IMR-90 (cell line): ENCODE data around the gene CCDC148. TPM values are rescaled to one million over a fixed set of nuclear protein-coding genes. Genes with fewer than 3 reads are reported as not detected.

Experiments used
- ATAC-seq: fragments of 200-7000 bp; cut with Tn5 transposase; 2 replicates; pipeline ENCODE4 v1.9.1; 2020; ENCODE audit warnings: low read depth, mild to moderate bottlenecking, moderate library complexity
- BruUV-seq: library from RNA; stranded (reverse); fragments of 400-500 nt; replicated peaks from 2 replicates; lab custom pipeline; 2021; lab: Mats Ljungman, UMichigan
- CTCF ChIA-PET: fragments of 300-600 bp; formaldehyde crosslinking; extraction: SDS; loops from one replicate; lab custom pipeline; 2021; ENCODE audit warnings: antibody characterized with exemption; lab: Yijun Ruan, JAX
- POLR2A ChIA-PET: fragments of 300-600 bp; sonication (Branson Sonifier 250); formaldehyde crosslinking; loops from one replicate; lab custom pipeline; 2022; ENCODE audit warnings: antibody characterized with exemption; ENCODE audit not compliant: unreplicated experiment; lab: Charles Lee
- DNase-seq: peaks from one replicate; pipeline ENCODE4 v3.0.0; 2013
- H2AFZ ChIP-seq: replicated peaks from 2 replicates; pipeline ENCODE3; 2013; ENCODE audit warnings: low read length, mild to moderate bottlenecking; ENCODE audit not compliant: poor library complexity
- H2AK5ac ChIP-seq: 2 replicates; pipeline ENCODE4 v1.6.1; 2013; ENCODE audit warnings: low read depth, low read length, inconsistent platforms
- H2AK9ac ChIP-seq: replicated peaks from 2 replicates; pipeline ENCODE3; 2013; ENCODE audit warnings: mild to moderate bottlenecking, low read depth, low read length, moderate library complexity; ENCODE audit not compliant: poor library complexity
- H2BK120ac ChIP-seq: 2 replicates; pipeline ENCODE4 v1.6.1; 2013; ENCODE audit warnings: low read depth, low read length, inconsistent platforms
- H2BK15ac ChIP-seq: 3 replicates; pipeline ENCODE4 v1.6.1; 2013; ENCODE audit warnings: low read depth, low read length, inconsistent platforms
- H2BK20ac ChIP-seq: 2 replicates; pipeline ENCODE4 v1.6.1; 2013; ENCODE audit warnings: low read depth, mild to moderate bottlenecking, inconsistent platforms, low read length, moderate library complexity
- H2BK5ac ChIP-seq: 2 replicates; pipeline ENCODE4 v1.6.1; 2013; ENCODE audit warnings: mild to moderate bottlenecking, low read depth, low read length, inconsistent platforms; ENCODE audit not compliant: poor library complexity, severe bottlenecking
- H3K14ac ChIP-seq: replicated peaks from 2 replicates; pipeline ENCODE4 v1.6.1; 2013; ENCODE audit warnings: low read depth, low read length, inconsistent platforms
- H3K18ac ChIP-seq: 2 replicates; pipeline ENCODE4 v1.6.1; 2013; ENCODE audit warnings: low read depth, low read length, control low read depth
- H3K23ac ChIP-seq: 2 replicates; pipeline ENCODE4 v1.6.1; 2013; ENCODE audit warnings: low read depth, low read length, inconsistent platforms
- H3K27ac ChIP-seq: 2 replicates; pipeline ENCODE4 v1.5.1; 2013; ENCODE audit warnings: mild to moderate bottlenecking, control low read depth, low read length; ENCODE audit not compliant: insufficient read depth
- H3K27me3 ChIP-seq: 2 replicates; pipeline ENCODE4 v1.6.1; 2013; ENCODE audit warnings: low read length; ENCODE audit not compliant: control insufficient read depth, insufficient read depth
- H3K36me3 ChIP-seq: 2 replicates; pipeline ENCODE4 v1.6.1; 2013; ENCODE audit warnings: low read length, mixed read lengths; ENCODE audit not compliant: control insufficient read depth, insufficient read depth
- H3K4ac ChIP-seq: 2 replicates; pipeline ENCODE4 v1.6.1; 2013; ENCODE audit warnings: low read depth, low read length, inconsistent platforms
- H3K4me1 ChIP-seq: 2 replicates; pipeline ENCODE4 v1.6.1; 2013; ENCODE audit warnings: low read length, mixed read lengths; ENCODE audit not compliant: control insufficient read depth, insufficient read depth
- H3K4me2 ChIP-seq: 2 replicates; pipeline ENCODE4 v1.6.1; 2013; ENCODE audit warnings: low read depth, mild to moderate bottlenecking, control low read depth, low read length, moderate library complexity
- H3K4me3 ChIP-seq: 2 replicates; pipeline ENCODE4 v1.5.1; 2013; ENCODE audit warnings: low read depth, mild to moderate bottlenecking, control low read depth, low read length, moderate library complexity; ENCODE audit not compliant: insufficient read depth
- H3K56ac ChIP-seq: 2 replicates; pipeline ENCODE4 v1.6.1; 2013; ENCODE audit warnings: low read length, inconsistent platforms; ENCODE audit not compliant: insufficient read depth; ENCODE audit errors: extremely low read depth
- H3K79me1 ChIP-seq, 2 experiments: 2 replicates each; pipeline ENCODE4 v1.6.1; 2013; ENCODE audit warnings: low read length in 2 of 2, inconsistent platforms in 1 of 2, low read depth in 1 of 2
- H3K9ac ChIP-seq: 2 replicates; pipeline ENCODE4 v1.6.1; 2013; ENCODE audit warnings: low read depth, low read length, control low read depth
- H3K9me1 ChIP-seq: 2 replicates; pipeline ENCODE4 v1.6.1; 2013; ENCODE audit warnings: low read length, inconsistent platforms; ENCODE audit not compliant: insufficient read depth
- H3K9me3 ChIP-seq: 2 replicates; pipeline ENCODE4 v1.6.1; 2013; ENCODE audit warnings: low read length; ENCODE audit not compliant: control insufficient read depth, insufficient read depth
- H4K20me1 ChIP-seq: 2 replicates; pipeline ENCODE4 v1.6.1; 2013; ENCODE audit warnings: low read length, inconsistent platforms; ENCODE audit not compliant: insufficient read depth
- H4K5ac ChIP-seq: 2 replicates; pipeline ENCODE4 v1.6.1; 2013; ENCODE audit warnings: mild to moderate bottlenecking, low read depth, low read length, control low read depth
- H4K8ac ChIP-seq, 2 experiments: 2 replicates each; pipeline ENCODE4 v1.6.1; 2013; ENCODE audit warnings: low read depth in 2 of 2, low read length in 2 of 2, control low read depth in 1 of 2, inconsistent platforms in 1 of 2
- H4K91ac ChIP-seq: 2 replicates; pipeline ENCODE4 v1.6.1; 2013; ENCODE audit warnings: low read depth, low read length, inconsistent platforms; ENCODE audit not compliant: insufficient read depth
- CEBPB ChIP-seq: IDR thresholded peaks from 2 replicates; pipeline ENCODE4 v1.6.1; 2012; ENCODE audit warnings: low read depth, low read length, improper control_type of control experiment
- RAD21 ChIP-seq: IDR thresholded peaks from 2 replicates; pipeline ENCODE4 v1.6.1; 2012; ENCODE audit warnings: low read length, improper control_type of control experiment
- dilution Hi-C: fragments of 300-500 bp; cut with HindIII; formaldehyde crosslinking; loops from one replicate; pipeline ENCODE4 v1.14.3; 2018; ENCODE audit warnings: low sequenced_read_pairs; ENCODE audit not compliant: unreplicated experiment
- in situ Hi-C: fragments of 300-500 bp; cut with MboI; formaldehyde crosslinking; loops from 3 replicates; pipeline ENCODE4 v1.14.3; 2019; ENCODE audit warnings: low sequenced_read_pairs, inconsistent platforms, mixed read lengths
- intact Hi-C: fragments of 100-400 bp; cut with micrococcal nuclease; formaldehyde crosslinking; loops from 2 replicates; pipeline ENCODE4 v1.10.0; 2022
- polyA plus RNA-seq, 3 experiments: library from polyadenylated mRNA; depleted of rRNA; stranded (reverse); fragments of >200 nt; gene quantifications; 2 replicates each; pipeline ENCODE4 v1.2.3, GENCODE V29; 2012; ENCODE audit warnings: low replicate concordance in 1 of 3
- total RNA-seq: library from RNA; depleted of rRNA; stranded (reverse); fragments of >200 nt; gene quantifications from 2 replicates; pipeline ENCODE4 v1.2.3, GENCODE V29; 2012
- TF ChIP-seq, protein P1 (sequence below): conservative IDR thresholded peaks from 2 replicates; pipeline ENCODE4 v1.5.1; 2012; ENCODE audit warnings: mild to moderate bottlenecking, low read depth, low read length, improper control_type of control experiment

CCDC148 gene
- total and polyA plus RNA-seq, 2 of the 4 experiments (the other 2 are of a cell fraction) = 0.18 to 0.31 TPM

DNA sequence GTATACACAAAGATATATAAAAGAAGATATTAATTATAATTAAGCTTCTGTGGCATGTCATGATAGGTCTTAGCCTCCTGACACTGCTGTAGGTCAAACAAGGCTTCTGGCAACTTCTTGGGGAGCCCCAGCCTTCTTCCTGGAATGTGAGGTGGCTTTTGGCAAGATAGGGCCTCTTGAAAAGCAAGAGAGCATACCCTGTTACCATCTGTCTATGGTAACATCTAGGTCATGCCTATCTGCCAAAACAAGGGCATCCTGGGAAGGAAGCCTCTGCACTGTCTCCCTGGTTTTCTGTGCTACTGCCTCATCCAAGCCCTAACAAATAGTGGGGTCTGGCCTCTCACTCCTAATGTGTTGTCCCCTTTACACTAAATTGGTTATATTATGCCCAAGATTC is 70.9 kb downstream of the CCDC148 start:
- Histone ChIP-seq H3K9ac (no peak overlapping the region), H4K91ac (no peak overlapping the region), H2AFZ (no peak overlapping the region), H3K56ac (no peak overlapping the region), H3K9me1 (no peaks in the 10 kb centered on the region), H2BK120ac (no peak overlapping the region), H3K4me2 (no peak overlapping the region), H3K14ac (no peak overlapping the region), H3K27ac (no peak overlapping the region), H3K9me3 (no peaks in the 10 kb centered on the region), H3K79me1 (no peaks in the 10 kb centered on the region), H4K8ac (no peak overlapping the region), H3K4me3 (no peak overlapping the region), H2BK5ac (no peak overlapping the region), H4K5ac (no peak overlapping the region), H3K18ac (no peak overlapping the region), H3K27me3 (no peaks in the 10 kb centered on the region; the same call in 1 of the 2 replicates), H4K20me1 (no peaks in the 10 kb centered on the region), H2AK9ac (no peak overlapping the region), H2BK15ac (no peak overlapping the region), H3K4ac (no peak overlapping the region), H3K23ac (no peak overlapping the region), H2BK20ac (no peak overlapping the region), H2AK5ac (no peak overlapping the region), H3K36me3 (no peaks in the 10 kb centered on the region), H3K4me1 (no peaks in the 10 kb centered on the region)
- BruUV-seq = no TSS peak
- CTCF ChIA-PET = no interaction called here
- TF ChIP-seq RAD21 (no peak), CEBPB (no peak)
- TF ChIP-seq, protein P1, sequence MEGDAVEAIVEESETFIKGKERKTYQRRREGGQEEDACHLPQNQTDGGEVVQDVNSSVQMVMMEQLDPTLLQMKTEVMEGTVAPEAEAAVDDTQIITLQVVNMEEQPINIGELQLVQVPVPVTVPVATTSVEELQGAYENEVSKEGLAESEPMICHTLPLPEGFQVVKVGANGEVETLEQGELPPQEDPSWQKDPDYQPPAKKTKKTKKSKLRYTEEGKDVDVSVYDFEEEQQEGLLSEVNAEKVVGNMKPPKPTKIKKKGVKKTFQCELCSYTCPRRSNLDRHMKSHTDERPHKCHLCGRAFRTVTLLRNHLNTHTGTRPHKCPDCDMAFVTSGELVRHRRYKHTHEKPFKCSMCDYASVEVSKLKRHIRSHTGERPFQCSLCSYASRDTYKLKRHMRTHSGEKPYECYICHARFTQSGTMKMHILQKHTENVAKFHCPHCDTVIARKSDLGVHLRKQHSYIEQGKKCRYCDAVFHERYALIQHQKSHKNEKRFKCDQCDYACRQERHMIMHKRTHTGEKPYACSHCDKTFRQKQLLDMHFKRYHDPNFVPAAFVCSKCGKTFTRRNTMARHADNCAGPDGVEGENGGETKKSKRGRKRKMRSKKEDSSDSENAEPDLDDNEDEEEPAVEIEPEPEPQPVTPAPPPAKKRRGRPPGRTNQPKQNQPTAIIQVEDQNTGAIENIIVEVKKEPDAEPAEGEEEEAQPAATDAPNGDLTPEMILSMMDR = no peak
- no peak for ATAC-seq
- in situ Hi-C loops (no loop called here), dilution Hi-C loops (no loop called here), intact Hi-C loops (no loop called here)
- POLR2A ChIA-PET = no interaction called here
- no peak for DNase-seq
